ENCODE data around the gene ABCC8.

ABCC8 gene

DNA sequence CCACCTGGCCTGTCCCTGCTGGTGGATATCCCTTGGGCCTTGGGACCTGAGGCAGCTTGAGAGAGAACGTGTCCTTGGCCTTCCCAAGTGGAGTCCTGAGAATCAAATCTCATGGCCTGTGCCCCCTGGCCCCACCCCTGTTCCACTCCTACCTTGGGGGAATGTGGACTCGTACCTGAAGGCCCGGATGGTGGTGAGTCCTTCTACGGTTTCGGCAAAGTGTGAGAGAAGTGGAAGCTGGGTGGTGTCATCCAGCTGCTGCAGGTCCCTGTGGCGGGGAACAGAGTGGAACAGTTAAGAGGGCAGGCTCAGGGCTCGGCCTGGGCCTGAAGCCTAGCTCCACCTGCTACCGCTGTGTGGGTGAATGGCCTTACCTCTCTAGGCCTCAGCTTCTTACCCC lies 74.2 kb downstream of the ABCC8 start:
- no peak for DNase-seq (ENCODE audit: low read depth)
- H3K4me3 ChIP-seq (ENCODE audit: control insufficient read depth, low read depth, low read length), result no peak overlapping the region
- no peak for TF ChIP-seq CTCF (IDR thresholded peaks at IDR 0.05; ENCODE audit: control insufficient read depth, insufficient read depth, low read depth, low read length, missing control alignments)

- DNase-seq (ENCODE audit: low read depth), result no peak
- TF ChIP-seq CTCF (IDR thresholded peaks at IDR 0.05; ENCODE audit: control insufficient read depth, insufficient read depth, low read depth, low read length, missing control alignments), result no peak
- no peak overlapping the region for H3K4me3 ChIP-seq (ENCODE audit: control insufficient read depth, low read depth, low read length)
These were observed 74.8 kb downstream of the ABCC8 start for GRCh38 chr11:17401841-17402240.

GRCh38 chr11:17401316-17401715 lies 75.3 kb downstream of the ABCC8 start:
- no peak for DNase-seq (ENCODE audit: low read depth)
- H3K4me3 ChIP-seq (ENCODE audit: control insufficient read depth, low read depth, low read length), result no peak overlapping the region
- no peak for TF ChIP-seq CTCF (IDR thresholded peaks at IDR 0.05; ENCODE audit: control insufficient read depth, insufficient read depth, low read depth, low read length, missing control alignments)

DNA sequence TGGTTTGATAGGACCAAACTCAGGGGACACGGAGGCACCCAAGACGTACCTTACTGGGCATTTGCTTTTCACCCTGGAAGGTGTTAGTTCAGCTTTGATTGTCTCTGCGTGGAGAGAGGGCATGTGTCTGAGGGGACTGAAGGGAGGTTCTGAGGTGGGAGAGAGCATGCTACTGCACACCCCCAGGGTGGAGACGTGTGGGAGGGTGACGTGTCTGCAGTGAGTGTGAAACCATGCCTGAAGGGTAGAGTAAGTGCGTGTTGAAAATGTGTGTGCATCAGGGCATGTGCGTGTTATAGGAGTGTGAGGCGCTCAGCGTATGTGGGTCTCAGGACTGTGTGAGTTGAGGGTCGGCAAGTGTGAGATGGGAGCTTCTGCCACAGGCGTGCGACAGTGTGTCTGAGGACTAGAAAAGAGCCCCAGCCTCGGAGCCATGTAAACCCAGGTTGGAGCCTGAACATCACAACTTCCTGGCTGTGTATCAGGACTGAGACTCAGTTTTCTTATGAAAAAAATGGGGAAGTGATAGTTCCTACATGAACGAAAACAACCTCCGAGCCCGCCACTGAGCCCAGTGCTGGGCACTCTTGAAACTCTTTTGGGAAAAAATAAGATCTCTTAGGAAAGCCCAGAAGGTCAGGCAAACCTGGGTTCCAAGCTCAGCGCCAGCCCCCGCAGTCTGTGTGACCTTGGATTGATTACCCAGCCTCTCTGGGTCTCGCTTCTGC lies 76.4 kb downstream of the ABCC8 start:
- DNase-seq (ENCODE audit: low read depth), result no peak
- TF ChIP-seq CTCF (IDR thresholded peaks at IDR 0.05; ENCODE audit: control insufficient read depth, insufficient read depth, low read depth, low read length, missing control alignments), result no peak
- no peak overlapping the region for H3K4me3 ChIP-seq (ENCODE audit: control insufficient read depth, low read depth, low read length)

- H3K4me3 ChIP-seq (ENCODE audit: control insufficient read depth, low read depth, low read length), result no peak overlapping the region
- DNase-seq (ENCODE audit: low read depth), result no peak
- no peak for TF ChIP-seq CTCF (IDR thresholded peaks at IDR 0.05; ENCODE audit: control insufficient read depth, insufficient read depth, low read depth, low read length, missing control alignments)
These were observed 77.4 kb downstream of the ABCC8 start for GRCh38 chr11:17399236-17399635.

DNA sequence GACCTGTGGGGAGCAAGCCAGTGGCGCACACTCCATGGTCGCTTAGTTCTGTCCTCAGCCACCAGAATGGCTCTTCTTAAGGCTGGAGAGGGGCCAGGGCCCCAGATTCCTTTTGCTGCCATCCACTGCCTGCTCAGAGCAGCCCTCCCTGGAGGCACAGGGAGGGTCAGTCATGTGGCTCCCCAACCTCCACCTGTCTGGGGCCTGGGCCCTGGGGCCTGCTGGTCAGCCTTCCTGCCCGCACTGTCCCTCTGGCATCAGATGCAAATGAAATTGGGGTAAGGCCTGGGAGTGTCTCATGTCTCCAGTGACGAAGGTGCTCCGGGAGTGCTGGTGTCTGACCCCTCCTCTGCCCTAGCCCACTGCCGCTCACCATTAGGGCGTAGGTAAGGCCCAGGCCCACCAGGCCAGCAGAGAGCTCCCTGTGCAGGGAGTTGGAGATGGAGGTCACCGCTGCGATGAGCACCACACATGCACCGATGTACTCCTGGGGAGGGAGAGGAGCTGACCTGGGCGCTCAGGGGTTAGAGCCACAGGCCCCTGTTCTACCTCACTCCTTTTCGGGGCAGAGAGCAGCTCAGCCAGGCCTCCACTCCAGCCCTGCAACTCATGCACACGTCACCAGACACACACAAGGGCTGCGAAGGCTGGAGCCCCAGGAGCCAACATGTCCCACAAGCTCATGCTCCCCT lies 79.2 kb downstream of the ABCC8 start:
- TF ChIP-seq CTCF (IDR thresholded peaks at IDR 0.05; ENCODE audit: control insufficient read depth, insufficient read depth, low read depth, low read length, missing control alignments), result no peak
- no peak overlapping the region for H3K4me3 ChIP-seq (ENCODE audit: control insufficient read depth, low read depth, low read length)
- DNase-seq (ENCODE audit: low read depth), result no peak

All from AG09309 (cell line).